PC-3 (cell line): ENCODE data around the gene MIGA1. TPM values are rescaled to one million over a fixed set of nuclear protein-coding genes. Genes with fewer than 3 reads are reported as not detected.

ENCODE experiments used
- ATAC-seq: fragments of 200-7000 bp; cut with Tn5 transposase; 2 replicates; pipeline ENCODE4 v1.9.1; 2020; ENCODE audit warnings: mild to moderate bottlenecking, moderate library complexity
- BruUV-seq: library from RNA; stranded (reverse); fragments of 400-500 nt; replicated peaks from 2 replicates; lab custom pipeline; 2021; lab: Mats Ljungman, UMichigan
- CTCF ChIA-PET: fragments of 300-600 bp; sonication (Branson Sonifier 250); formaldehyde crosslinking; loops from one replicate; lab custom pipeline; 2022; ENCODE audit warnings: antibody characterized with exemption; lab: Charles Lee
- POLR2A ChIA-PET: fragments of 300-600 bp; sonication (Branson Sonifier 250); formaldehyde crosslinking; loops from one replicate; lab custom pipeline; 2022; ENCODE audit warnings: antibody characterized with exemption; ENCODE audit not compliant: unreplicated experiment; lab: Charles Lee
- DNase-seq: peaks from one replicate; pipeline ENCODE4 v3.0.0-alpha.2; 2015
- H2AFZ ChIP-seq: fragments of 300-600 bp; sonication (generic); 2 replicates; pipeline ENCODE4 v1.6.0; 2016; ENCODE audit warnings: antibody characterized with exemption, low read length
- H3F3A ChIP-seq: fragments of 300-600 bp; sonication (generic); one replicate; pipeline ENCODE4 v1.6.0; 2017; ENCODE audit warnings: antibody characterized with exemption, low read length, control low read depth, mild to moderate bottlenecking; ENCODE audit not compliant: unreplicated experiment
- H3K27ac ChIP-seq: fragments of 300-600 bp; sonication (generic); 2 replicates; pipeline ENCODE4 v1.5.1; 2016; ENCODE audit warnings: mild to moderate bottlenecking, low read length
- H3K27me3 ChIP-seq: fragments of 300-600 bp; sonication (generic); 2 replicates; pipeline ENCODE4 v1.6.1; 2016; ENCODE audit warnings: low read length, mixed read lengths
- H3K36me3 ChIP-seq: fragments of 300-600 bp; sonication (generic); 2 replicates; pipeline ENCODE4 v1.6.1; 2016; ENCODE audit warnings: low read depth, mixed run types, low read length, mixed read lengths
- H3K4me1 ChIP-seq: fragments of 300-600 bp; sonication (generic); 2 replicates; pipeline ENCODE4 v1.5.1; 2016; ENCODE audit warnings: low read length; ENCODE audit not compliant: insufficient read depth
- H3K4me2 ChIP-seq: fragments of 300-600 bp; sonication (generic); 2 replicates; pipeline ENCODE4 v1.6.0; 2016; ENCODE audit warnings: low read length
- H3K4me3 ChIP-seq: fragments of 300-600 bp; sonication (generic); 2 replicates; pipeline ENCODE4 v1.5.1; 2016; ENCODE audit warnings: mild to moderate bottlenecking, low read length, mixed read lengths
- H3K79me2 ChIP-seq: fragments of 300-600 bp; sonication (generic); 2 replicates; pipeline ENCODE4 v1.6.1; 2017; ENCODE audit warnings: low read length, mixed read lengths
- H3K9ac ChIP-seq: fragments of 300-600 bp; sonication (generic); 2 replicates; pipeline ENCODE4 v1.6.0; 2016; ENCODE audit warnings: mild to moderate bottlenecking, low read length
- H3K9me2 ChIP-seq: fragments of 300-600 bp; sonication (generic); replicated peaks from 2 replicates; pipeline ENCODE4 v1.6.1; 2016; ENCODE audit warnings: mixed run types, low read length, mixed read lengths
- H3K9me3 ChIP-seq: fragments of 300-600 bp; sonication (generic); 2 replicates; pipeline ENCODE4 v1.6.1; 2016; ENCODE audit warnings: low read length, mixed read lengths
- H4K20me1 ChIP-seq: fragments of 300-600 bp; sonication (generic); 2 replicates; pipeline ENCODE4 v1.6.1; 2016; ENCODE audit warnings: low read length, mixed read lengths
- CTCF ChIP-seq: fragments of 300-600 bp; sonication (generic); conservative IDR thresholded peaks from 2 replicates; pipeline ENCODE4 v1.5.1; 2017; ENCODE audit warnings: antibody characterized with exemption, low read depth, mild to moderate bottlenecking, low read length
- EZH2 ChIP-seq: fragments of 300-600 bp; sonication (generic); IDR thresholded peaks from one replicate; pipeline ENCODE4 v1.6.1; 2017; ENCODE audit warnings: antibody characterized with exemption, mild to moderate bottlenecking, low read length; ENCODE audit not compliant: unreplicated experiment
- EZH2phosphoT487 ChIP-seq: fragments of 300-600 bp; sonication (generic); IDR thresholded peaks from 2 replicates; pipeline ENCODE4 v1.6.1; 2018; ENCODE audit warnings: mild to moderate bottlenecking, antibody characterized with exemption, low read length, borderline replicate concordance
- intact Hi-C: fragments of 100-400 bp; cut with micrococcal nuclease; formaldehyde crosslinking; loops from 2 replicates; pipeline ENCODE4 v1.9.0; 2023
- total RNA-seq: library from RNA; depleted of rRNA; stranded (reverse); fragments of >200 nt; gene quantifications from 2 replicates; pipeline ENCODE4 v1.2.3, GENCODE V29; 2014; rRNA removed

The MIGA1 gene
- total RNA-seq, 1 experiment from 2014 or later = 6.5 TPM

GRCh38 chr1:77926561-77927357 is 147.3 kb downstream of the MIGA1 start:
- POLR2A ChIA-PET = no interaction called here
- CTCF ChIA-PET = no interaction called here

DNA sequence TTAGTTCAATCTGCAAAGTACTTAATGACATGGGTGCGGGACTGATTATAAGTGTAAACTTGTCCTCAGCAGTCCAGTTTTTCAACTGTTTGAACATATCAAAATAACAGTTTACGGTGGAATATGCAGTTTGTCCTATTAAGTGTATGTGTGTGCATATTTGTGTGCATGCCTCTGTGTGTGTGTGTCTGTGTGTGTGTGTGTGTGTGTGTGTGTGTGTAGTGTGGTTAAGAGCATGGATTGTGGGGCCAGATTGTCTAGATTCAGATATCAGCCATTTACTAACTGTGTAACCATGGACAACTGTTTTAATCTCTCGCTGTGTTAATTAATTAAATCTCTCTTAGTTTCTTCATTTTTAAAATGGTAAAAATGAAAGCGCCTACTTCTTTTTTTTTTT is 148.0 kb downstream of the MIGA1 start:
- Histone ChIP-seq H3K4me1 (peaks cover 11% of the 10 kb centered on the region), H3K79me2 (no peaks in the 10 kb centered on the region), H2AFZ (no peak overlapping the region), H3K9ac (no peak overlapping the region), H3K9me3 (no peaks in the 10 kb centered on the region), H3K9me2 (no peaks in the 10 kb centered on the region), H4K20me1 (no peaks in the 10 kb centered on the region), H3K27me3 (no peaks in the 10 kb centered on the region), H3K4me3 (no peak overlapping the region), H3F3A (no peaks in the 10 kb centered on the region), H3K4me2 (no peak overlapping the region), H3K36me3 (no peaks in the 10 kb centered on the region), H3K27ac (no peak overlapping the region)
- intact Hi-C loops = no loop called here
- no TSS peak for BruUV-seq
- DNase-seq (no peak), ATAC-seq (no peak)
- TF ChIP-seq CTCF (no peak), EZH2phosphoT487 (no peak), EZH2 (no peak)
- ChIA-PET POLR2A (interaction anchor here (0.6 kb wide), 1 partner anchor 55 kb away, joined by 3 read pairs; no protein-coding TSS in a partner anchor), CTCF (no interaction called here)

More at GRCh38 chr1:77926561-77927357, 147.3 kb downstream of the MIGA1 start:
- H3K9me2 ChIP-seq = no peaks in the 10 kb centered on the region
- no peaks in the 10 kb centered on the region for H3K9me3 ChIP-seq
- H2AFZ ChIP-seq = no peak overlapping the region
- no peaks in the 10 kb centered on the region for H3K79me2 ChIP-seq
- no peak overlapping the region for H3K9ac ChIP-seq
- no peaks in the 10 kb centered on the region for H4K20me1 ChIP-seq
- H3K4me2 ChIP-seq = no peak overlapping the region
- BruUV-seq = no TSS peak
- no peaks in the 10 kb centered on the region for H3K36me3 ChIP-seq
- intact Hi-C loops = no loop called here
- H3K27me3 ChIP-seq = no peaks in the 10 kb centered on the region
- no peak for ATAC-seq
- no peaks in the 10 kb centered on the region for H3F3A ChIP-seq
- H3K27ac ChIP-seq = no peak overlapping the region
- peaks cover 11% of the 10 kb centered on the region for H3K4me1 ChIP-seq
- no peak for TF ChIP-seq EZH2phosphoT487
- TF ChIP-seq EZH2 = no peak
- TF ChIP-seq CTCF = no peak
- DNase-seq = no peak
- H3K4me3 ChIP-seq = no peak overlapping the region

Other genes starting within 250 kb of the MIGA1 start
- gene ZZZ3, start 97.0 kb upstream of the MIGA1 start, total RNA-seq = 58.1 and 77.8 TPM in 2 replicates
- 42.6 and 45.2 TPM in 2 replicates for gene USP33, start 19.8 kb upstream of the MIGA1 start, total RNA-seq
- 3.1 and 3.5 TPM in 2 replicates for gene NEXN, start 109.0 kb downstream of the MIGA1 start, total RNA-seq
- gene FUBP1, start 199.4 kb downstream of the MIGA1 start, total RNA-seq = 81.5 and 93.4 TPM in 2 replicates
- gene DNAJB4, start 225.3 kb downstream of the MIGA1 start, total RNA-seq = 4.5 and 10.5 TPM in 2 replicates